Posterior cingulate gyrus (tissue), 11 donors: Measurements from ENCODE around the gene LCLAT1.
"Not testable (repeated sequence)": the region's sequence is repeated elsewhere in the genome, so short reads cannot be mapped to it uniquely, and the experiment has no call there.

ENCODE experiments used
- DNase-seq, 10 donors: peaks; one replicate each; pipeline versions ENCODE4 v3.0.0 to v3.0.0-alpha.2; 2020 to 2021; ENCODE audit warnings: mixed read lengths in 3 of 10
- intact Hi-C: fragments of 100-400 bp; cut with DNase I; formaldehyde crosslinking; loops from one replicate; pipeline ENCODE4 v1.15.1; 2023

Gene LCLAT1

GRCh38 chr2:30580391-30580790 is 133.3 kb downstream of the LCLAT1 start:
- no peak for DNase-seq
- intact Hi-C loops, result no loop called here

- no peak for DNase-seq
- intact Hi-C loops, result no loop called here
These were observed 135.5 kb downstream of the LCLAT1 start for GRCh38 chr2:30582521-30582920.

- intact Hi-C loops, result no loop called here
- no peak for DNase-seq
These were observed 136.2 kb downstream of the LCLAT1 start for GRCh38 chr2:30583204-30583749.

GRCh38 chr2:30584116-30584515 is 137.1 kb downstream of the LCLAT1 start:
- intact Hi-C loops, result no loop called here
- DNase-seq, result no peak

GRCh38 chr2:30588994-30589393 is 141.9 kb downstream of the LCLAT1 start:
- DNase-seq, result no peak
- intact Hi-C loops, result no loop called here

GRCh38 chr2:30590407-30590806 is 143.4 kb downstream of the LCLAT1 start:
- no peak for DNase-seq
- intact Hi-C loops, result no loop called here

GRCh38 chr2:30591186-30591585 is 144.1 kb downstream of the LCLAT1 start:
- intact Hi-C loops, result no loop called here
- no peak for DNase-seq

GRCh38 chr2:30601375-30601774 is 154.3 kb downstream of the LCLAT1 start:
- intact Hi-C loops, result no loop called here

GRCh38 chr2:30605197-30605596 is 158.2 kb downstream of the LCLAT1 start:
- intact Hi-C loops, result no loop called here
- DNase-seq, result no peak

More at GRCh38 chr2:30601375-30601774, 154.3 kb downstream of the LCLAT1 start:
- no peak for DNase-seq

GRCh38 chr2:30608643-30609042 is 161.6 kb downstream of the LCLAT1 start:
- DNase-seq, result no peak
- intact Hi-C loops, result no loop called here

- intact Hi-C loops, result no loop called here
- no peak for DNase-seq
These were observed 164.5 kb downstream of the LCLAT1 start for GRCh38 chr2:30611583-30611982.

- no peak for DNase-seq
- intact Hi-C loops, result no loop called here
These were observed 165.3 kb downstream of the LCLAT1 start for GRCh38 chr2:30612371-30612770.

GRCh38 chr2:30613001-30613400 is 166.0 kb downstream of the LCLAT1 start:
- DNase-seq, result no peak
- intact Hi-C loops, result no loop called here

- intact Hi-C loops, DNase-seq: not testable (repeated sequence)
These were observed 167.2 kb downstream of the LCLAT1 start for GRCh38 chr2:30614227-30614626.

GRCh38 chr2:30615926-30616325 is 168.9 kb downstream of the LCLAT1 start:
- DNase-seq, result no peak
- intact Hi-C loops, result no loop called here

GRCh38 chr2:30620102-30620501 is 173.1 kb downstream of the LCLAT1 start:
- intact Hi-C loops, result no loop called here
- no peak for DNase-seq

GRCh38 chr2:30621836-30622235 is 174.8 kb downstream of the LCLAT1 start:
- no peak for DNase-seq
- intact Hi-C loops, result no loop called here

- DNase-seq, result no peak
- intact Hi-C loops, result no loop called here
These were observed 175.4 kb downstream of the LCLAT1 start for GRCh38 chr2:30622452-30622851.

- no peak for DNase-seq
- intact Hi-C loops, result no loop called here
These were observed 178.2 kb downstream of the LCLAT1 start for GRCh38 chr2:30625276-30625675.

GRCh38 chr2:30625701-30626100 is 178.7 kb downstream of the LCLAT1 start:
- no peak for DNase-seq
- intact Hi-C loops, result no loop called here

- intact Hi-C loops, result no loop called here
- no peak for DNase-seq
These were observed 179.4 kb downstream of the LCLAT1 start for GRCh38 chr2:30626397-30626796.

GRCh38 chr2:30627151-30627550 is 180.1 kb downstream of the LCLAT1 start:
- intact Hi-C loops, result no loop called here
- DNase-seq, result no peak

GRCh38 chr2:30628341-30628740 is 181.3 kb downstream of the LCLAT1 start:
- intact Hi-C loops, result no loop called here
- DNase-seq, result no peak
